ENCODE data around the gene FAM236D. TPM values are rescaled to one million over a fixed set of nuclear protein-coding genes. Genes with fewer than 3 reads are reported as not detected.
"Not testable (repeated sequence)": the region's sequence is repeated elsewhere in the genome, so short reads cannot be mapped to it uniquely, and the experiment has no call there.

The FAM236D gene
- not detected in 2 replicates for polyA plus RNA-seq (2012; rRNA removed)
- not detected in 2 replicates for polyA plus RNA-seq (2012; cell fraction: cytosol; rRNA removed)
- not detected in 2 replicates for polyA plus RNA-seq (2012; cell fraction: nucleus; rRNA removed)

DNA sequence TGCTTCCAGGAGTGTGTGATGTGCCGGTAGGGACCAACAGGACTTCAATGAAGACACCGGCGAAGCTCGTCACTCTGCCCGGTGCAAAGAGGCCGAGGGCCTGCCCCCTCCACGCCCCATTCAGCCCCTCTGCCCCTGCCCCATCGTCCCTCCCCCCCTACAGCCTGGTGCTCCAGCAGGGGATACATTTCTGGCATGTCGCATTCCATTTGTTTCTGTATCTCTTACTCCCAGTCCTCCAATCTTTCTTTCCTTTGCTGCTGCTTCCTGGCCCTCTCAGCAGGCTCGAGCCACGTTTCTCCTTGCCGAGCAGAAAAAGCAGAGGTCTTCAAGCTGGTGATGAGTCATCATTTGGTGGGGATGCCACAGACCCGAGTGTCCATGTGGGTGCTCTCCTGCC lies at the start of gene FAM236D:
Gene FAM236D, minus strand, starts transcription at position 101 of the 400 bp plus-strand sequence. Its CDS starts 100 bp downstream, at position 1.
- H2AFZ ChIP-seq (ENCODE audit: low read depth); DNase-seq; H3K4me3 ChIP-seq (ENCODE audit: low read depth in 2 of 2, low read length in 1 of 2); H3K4me1 ChIP-seq (ENCODE audit: control insufficient read depth in 1 of 2, insufficient read depth in 2 of 2, low read depth in 1 of 2, low read length in 1 of 2); H3K4me2 ChIP-seq; H3F3A ChIP-seq (replicated peaks; ENCODE audit: insufficient read depth); H3K9me3 ChIP-seq; H3K9ac ChIP-seq; CTCF ChIA-PET; H3K36me3 ChIP-seq (replicated peaks in 1 of 2; ENCODE audit: control insufficient read depth in 1 of 2, insufficient read depth in 2 of 2, low read length in 1 of 2); H3K79me2 ChIP-seq (ENCODE audit: insufficient read depth); POLR2A ChIA-PET; H4K20me1 ChIP-seq (ENCODE audit: insufficient read depth); H3K27me3 ChIP-seq (ENCODE audit: insufficient read depth); H3K9me2 ChIP-seq; H3K27ac ChIP-seq (ENCODE audit: low read depth in 2 of 2, low read length in 1 of 2): not testable (repeated sequence)
- WGBS (ENCODE audit: low lambda C conversion rate): no CpG with 5 or more reads among the region's 13 CpGs

DNA sequence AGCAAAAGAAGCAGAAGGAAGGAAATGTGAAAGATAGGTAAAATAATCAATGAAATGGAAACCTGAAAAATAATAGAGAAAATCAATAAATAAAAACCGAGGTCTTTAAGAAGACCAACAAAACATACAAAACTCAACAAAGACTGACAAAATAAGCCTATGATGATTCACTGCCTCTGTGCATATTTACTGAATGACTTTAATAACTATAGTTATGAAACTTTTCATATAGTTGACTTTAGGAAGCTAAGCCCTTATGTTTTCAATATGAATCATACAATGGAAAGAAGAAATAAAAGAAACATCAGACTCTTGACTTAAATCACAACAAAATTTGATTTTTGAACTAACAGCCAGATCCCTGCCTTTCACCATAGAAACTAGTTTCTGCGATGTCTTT lies 29.5 kb upstream of the FAM236D start:
- H2AFZ ChIP-seq (ENCODE audit: low read depth); H3K79me2 ChIP-seq (ENCODE audit: insufficient read depth); H3K4me1 ChIP-seq (ENCODE audit: control insufficient read depth in 1 of 2, insufficient read depth in 2 of 2, low read depth in 1 of 2, low read length in 1 of 2); CTCF ChIA-PET; DNase-seq; H4K20me1 ChIP-seq (ENCODE audit: insufficient read depth); H3K4me3 ChIP-seq (ENCODE audit: low read depth in 2 of 2, low read length in 1 of 2); H3K4me2 ChIP-seq; H3K36me3 ChIP-seq (replicated peaks in 1 of 2; ENCODE audit: control insufficient read depth in 1 of 2, insufficient read depth in 2 of 2, low read length in 1 of 2); H3K9me3 ChIP-seq; POLR2A ChIA-PET; H3K27me3 ChIP-seq (ENCODE audit: insufficient read depth); H3K9me2 ChIP-seq; H3K27ac ChIP-seq (ENCODE audit: low read depth in 2 of 2, low read length in 1 of 2); H3F3A ChIP-seq (replicated peaks; ENCODE audit: insufficient read depth); H3K9ac ChIP-seq: not testable (repeated sequence)
- WGBS (ENCODE audit: low lambda C conversion rate): no CpG with 5 or more reads among the region's 2 CpGs

DNA sequence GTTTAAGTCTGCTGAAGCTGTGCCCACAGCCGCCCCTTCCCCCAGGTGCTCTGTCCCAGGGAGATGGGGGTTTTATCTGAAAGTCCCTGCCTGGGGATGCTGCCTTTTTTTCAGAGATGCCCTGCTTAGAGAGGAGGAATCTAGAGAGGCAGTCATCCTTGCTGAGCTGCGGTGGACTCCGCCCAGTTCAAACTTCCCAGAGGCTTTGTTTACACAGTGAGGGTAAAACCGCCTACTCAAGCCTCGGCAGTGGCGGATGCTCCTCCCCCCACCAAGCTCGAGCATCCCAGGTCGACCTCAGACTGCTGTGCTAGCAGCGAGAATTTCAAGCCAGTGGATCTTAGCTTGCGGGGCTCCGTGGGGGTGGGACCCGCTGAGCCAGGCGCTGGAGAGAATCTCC lies 22.7 kb upstream of the FAM236D start:
- H3K4me1 ChIP-seq (ENCODE audit: control insufficient read depth in 1 of 2, insufficient read depth in 2 of 2, low read depth in 1 of 2, low read length in 1 of 2); H3K27ac ChIP-seq (ENCODE audit: low read depth in 2 of 2, low read length in 1 of 2); H3F3A ChIP-seq (replicated peaks; ENCODE audit: insufficient read depth); DNase-seq; H3K4me2 ChIP-seq; H2AFZ ChIP-seq (ENCODE audit: low read depth); H3K9ac ChIP-seq; H3K9me3 ChIP-seq; H3K27me3 ChIP-seq (ENCODE audit: insufficient read depth); H3K9me2 ChIP-seq; POLR2A ChIA-PET; H3K4me3 ChIP-seq (ENCODE audit: low read depth in 2 of 2, low read length in 1 of 2); H3K36me3 ChIP-seq (replicated peaks in 1 of 2; ENCODE audit: control insufficient read depth in 1 of 2, insufficient read depth in 2 of 2, low read length in 1 of 2); CTCF ChIA-PET; H4K20me1 ChIP-seq (ENCODE audit: insufficient read depth); H3K79me2 ChIP-seq (ENCODE audit: insufficient read depth): not testable (repeated sequence)
- WGBS (ENCODE audit: low lambda C conversion rate): no CpG with 5 or more reads among the region's 13 CpGs

DNA sequence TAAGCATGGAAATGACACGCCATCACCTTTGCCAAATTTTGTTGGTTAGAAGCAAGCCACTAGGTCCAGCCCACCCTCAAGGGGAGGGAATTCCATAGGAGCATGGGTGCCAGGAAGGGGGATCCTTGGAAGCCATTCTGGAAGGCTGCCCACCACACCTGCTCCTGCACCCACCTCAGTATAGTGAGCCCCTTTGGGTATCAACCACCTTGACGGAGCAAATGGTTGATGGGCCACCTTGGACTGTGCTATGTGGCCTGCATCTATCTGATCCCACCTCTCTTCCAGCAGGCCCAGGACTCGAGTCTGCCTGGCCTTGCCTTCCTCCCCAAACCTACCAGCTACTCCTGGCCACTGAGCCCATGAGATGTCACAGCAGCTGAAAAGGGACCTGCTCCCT lies 17.6 kb downstream of the FAM236D start:
- H3K9me3 ChIP-seq; H3K79me2 ChIP-seq (ENCODE audit: insufficient read depth); H3K36me3 ChIP-seq (replicated peaks in 1 of 2; ENCODE audit: control insufficient read depth in 1 of 2, insufficient read depth in 2 of 2, low read length in 1 of 2); H3K9me2 ChIP-seq; DNase-seq; H4K20me1 ChIP-seq (ENCODE audit: insufficient read depth); H3K4me3 ChIP-seq (ENCODE audit: low read depth in 2 of 2, low read length in 1 of 2); H3K4me1 ChIP-seq (ENCODE audit: control insufficient read depth in 1 of 2, insufficient read depth in 2 of 2, low read depth in 1 of 2, low read length in 1 of 2); H3F3A ChIP-seq (replicated peaks; ENCODE audit: insufficient read depth); H3K27ac ChIP-seq (ENCODE audit: low read depth in 2 of 2, low read length in 1 of 2); H2AFZ ChIP-seq (ENCODE audit: low read depth); CTCF ChIA-PET; H3K9ac ChIP-seq; POLR2A ChIA-PET; H3K4me2 ChIP-seq; H3K27me3 ChIP-seq (ENCODE audit: insufficient read depth): not testable (repeated sequence)
- 11% methylated on average over 1 of the region's 3 CpGs for WGBS (ENCODE audit: low lambda C conversion rate)

DNA sequence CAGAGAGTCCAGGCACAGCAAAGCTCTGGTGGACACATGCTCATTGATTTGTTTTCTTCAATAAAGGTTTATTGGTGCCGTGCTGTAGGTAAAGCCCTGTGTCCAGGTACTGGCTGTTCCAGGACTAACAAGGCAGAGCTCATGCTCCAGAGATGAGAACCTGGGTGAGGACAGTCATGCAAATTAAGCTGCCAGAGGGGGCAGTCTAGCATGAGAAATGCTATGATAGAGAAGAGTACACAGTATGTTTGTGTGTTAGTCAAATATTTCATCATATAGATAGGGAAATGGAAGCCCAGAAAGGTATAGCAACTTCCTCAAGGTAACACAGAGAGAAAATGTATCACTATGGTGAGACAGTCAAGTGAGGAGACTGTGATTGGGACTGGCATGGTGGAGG lies 19.9 kb downstream of the FAM236D start:
- POLR2A ChIA-PET; DNase-seq; H3K4me2 ChIP-seq; H3K9me2 ChIP-seq; H3K36me3 ChIP-seq (replicated peaks in 1 of 2; ENCODE audit: control insufficient read depth in 1 of 2, insufficient read depth in 2 of 2, low read length in 1 of 2); H3F3A ChIP-seq (replicated peaks; ENCODE audit: insufficient read depth); CTCF ChIA-PET; H3K27me3 ChIP-seq (ENCODE audit: insufficient read depth); H3K4me1 ChIP-seq (ENCODE audit: control insufficient read depth in 1 of 2, insufficient read depth in 2 of 2, low read depth in 1 of 2, low read length in 1 of 2); H3K9ac ChIP-seq; H4K20me1 ChIP-seq (ENCODE audit: insufficient read depth); H3K9me3 ChIP-seq; H3K79me2 ChIP-seq (ENCODE audit: insufficient read depth); H2AFZ ChIP-seq (ENCODE audit: low read depth); H3K27ac ChIP-seq (ENCODE audit: low read depth in 2 of 2, low read length in 1 of 2); H3K4me3 ChIP-seq (ENCODE audit: low read depth in 2 of 2, low read length in 1 of 2): not testable (repeated sequence)
- no CpG with 5 or more reads among the region's 1 CpG for WGBS (ENCODE audit: low lambda C conversion rate)

DNA sequence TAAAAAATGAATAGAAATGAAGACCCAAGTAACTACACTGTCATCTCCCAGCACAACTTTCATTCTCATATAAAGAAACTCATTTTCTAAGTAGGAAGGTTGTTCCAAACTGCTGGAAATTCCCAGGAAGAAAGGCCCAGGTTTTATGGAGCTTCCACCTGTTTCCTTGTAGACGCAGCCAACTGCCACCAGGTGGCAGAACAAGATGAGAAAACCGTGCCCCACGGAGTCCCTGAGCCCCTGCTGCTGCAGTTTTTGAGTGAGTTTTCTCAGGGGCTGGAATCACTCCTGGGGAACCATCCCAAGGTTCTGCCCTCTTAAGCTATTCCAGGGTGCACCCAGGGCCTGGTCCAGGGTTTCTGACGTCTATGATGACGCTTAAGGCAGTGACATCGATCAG lies 24.0 kb downstream of the FAM236D start:
- H3K27me3 ChIP-seq (ENCODE audit: insufficient read depth); H3K9me3 ChIP-seq; H3K4me2 ChIP-seq; H4K20me1 ChIP-seq (ENCODE audit: insufficient read depth); H3K9me2 ChIP-seq; DNase-seq; H3K36me3 ChIP-seq (replicated peaks in 1 of 2; ENCODE audit: control insufficient read depth in 1 of 2, insufficient read depth in 2 of 2, low read length in 1 of 2); H3K4me1 ChIP-seq (ENCODE audit: control insufficient read depth in 1 of 2, insufficient read depth in 2 of 2, low read depth in 1 of 2, low read length in 1 of 2); H3K9ac ChIP-seq; H3K27ac ChIP-seq (ENCODE audit: low read depth in 2 of 2, low read length in 1 of 2); H3K4me3 ChIP-seq (ENCODE audit: low read depth in 2 of 2, low read length in 1 of 2); H2AFZ ChIP-seq (ENCODE audit: low read depth); POLR2A ChIA-PET; H3F3A ChIP-seq (replicated peaks; ENCODE audit: insufficient read depth); CTCF ChIA-PET; H3K79me2 ChIP-seq (ENCODE audit: insufficient read depth): not testable (repeated sequence)
- WGBS (ENCODE audit: low lambda C conversion rate): no CpG with 5 or more reads among the region's 6 CpGs

DNA sequence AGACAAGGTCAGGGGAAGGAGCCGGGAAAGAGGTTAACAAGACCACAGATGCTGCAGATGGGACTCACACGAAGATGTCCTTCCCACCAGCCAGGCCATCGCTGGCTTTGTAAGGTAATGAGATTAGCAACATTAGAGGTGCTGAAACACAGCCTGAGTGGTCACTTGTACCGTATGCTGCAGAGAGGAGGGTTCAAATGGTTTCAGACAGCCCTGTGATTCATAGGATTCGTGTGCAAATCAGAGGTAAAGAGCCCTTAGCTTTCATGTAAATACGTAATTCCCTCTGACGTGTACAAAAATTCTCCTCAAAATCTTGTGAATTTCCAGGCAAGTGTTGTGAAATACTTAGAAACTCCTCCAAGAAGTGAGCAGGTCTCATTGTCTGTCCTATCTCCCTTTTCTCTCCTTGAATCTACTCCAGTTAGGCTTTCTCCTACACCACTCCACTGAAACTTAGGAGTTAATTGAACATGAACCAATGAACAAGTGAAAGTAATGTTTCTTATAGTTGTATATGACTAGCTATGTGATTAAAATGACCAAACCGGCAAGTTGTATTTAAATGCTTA lies 24.6 kb downstream of the FAM236D start:
- H3K9me3 ChIP-seq; H3K27me3 ChIP-seq (ENCODE audit: insufficient read depth): not testable (repeated sequence)

More for the DNA sequence above, 24.6 kb downstream of the FAM236D start:
- H4K20me1 ChIP-seq (ENCODE audit: insufficient read depth); H3K36me3 ChIP-seq (replicated peaks in 1 of 2; ENCODE audit: control insufficient read depth in 1 of 2, insufficient read depth in 2 of 2, low read length in 1 of 2); H3K4me2 ChIP-seq; H3K4me1 ChIP-seq (ENCODE audit: control insufficient read depth in 1 of 2, insufficient read depth in 2 of 2, low read depth in 1 of 2, low read length in 1 of 2); H3K79me2 ChIP-seq (ENCODE audit: insufficient read depth); H3K27ac ChIP-seq (ENCODE audit: low read depth in 2 of 2, low read length in 1 of 2); H3K9me2 ChIP-seq; H3K9ac ChIP-seq; H3F3A ChIP-seq (replicated peaks; ENCODE audit: insufficient read depth); H2AFZ ChIP-seq (ENCODE audit: low read depth); POLR2A ChIA-PET; DNase-seq; CTCF ChIA-PET; H3K4me3 ChIP-seq (ENCODE audit: low read depth in 2 of 2, low read length in 1 of 2): not testable (repeated sequence)
- WGBS (ENCODE audit: low lambda C conversion rate): no CpG with 5 or more reads among the region's 8 CpGs

Data from SK-N-SH (cell line).